HG03060 (cell line): Measurements from ENCODE around the gene LIPC.

Source experiments
- ATAC-seq: cut with Tn5 transposase; IDR thresholded peaks from one replicate; pipeline ENCODE4 v1.9.1; 2021; ENCODE audit warnings: low read depth, moderate number of reproducible peaks; ENCODE audit not compliant: unreplicated experiment

The LIPC gene

DNA sequence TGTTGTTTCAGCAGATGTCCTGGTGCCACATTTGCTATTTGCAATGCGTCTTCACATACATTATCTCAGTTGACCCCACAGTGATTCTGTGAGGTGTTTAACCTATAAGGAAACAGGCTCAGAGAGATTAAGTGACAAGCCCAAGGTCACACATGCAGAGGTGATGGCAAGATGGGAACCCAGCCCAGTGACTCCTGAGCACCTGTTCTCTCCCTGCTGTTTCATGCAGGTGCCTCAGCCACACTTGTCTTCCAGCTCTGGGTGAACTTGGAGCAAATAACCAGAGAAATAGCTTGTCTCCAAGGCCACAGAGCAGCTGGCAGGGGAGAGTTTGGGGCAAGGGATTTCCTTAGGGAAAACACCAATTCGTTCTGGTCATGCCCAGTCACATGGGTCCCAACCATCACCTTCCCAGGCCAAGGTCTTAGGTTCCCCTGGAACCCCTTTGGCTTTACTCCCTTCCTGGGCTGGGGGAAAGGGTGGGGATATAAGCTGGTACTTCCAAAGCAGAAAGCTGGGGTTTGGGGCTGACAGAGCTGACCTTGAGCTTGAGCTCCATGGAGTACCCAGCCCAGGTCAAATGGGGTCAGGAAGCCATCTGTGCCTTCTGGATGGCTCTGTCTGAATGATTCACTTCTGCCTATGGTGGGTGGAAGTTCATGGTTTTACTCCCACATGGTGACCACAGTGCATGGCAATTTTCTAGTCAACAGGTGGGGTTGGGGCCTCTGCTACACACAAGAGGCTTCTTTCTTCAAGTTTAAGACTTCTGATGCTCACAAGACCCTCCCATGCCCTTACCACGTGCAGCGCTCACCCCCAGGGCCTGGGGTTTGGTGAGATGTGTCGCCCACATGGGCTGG, 22.4 kb downstream of the LIPC start:
- no peak for ATAC-seq

DNA sequence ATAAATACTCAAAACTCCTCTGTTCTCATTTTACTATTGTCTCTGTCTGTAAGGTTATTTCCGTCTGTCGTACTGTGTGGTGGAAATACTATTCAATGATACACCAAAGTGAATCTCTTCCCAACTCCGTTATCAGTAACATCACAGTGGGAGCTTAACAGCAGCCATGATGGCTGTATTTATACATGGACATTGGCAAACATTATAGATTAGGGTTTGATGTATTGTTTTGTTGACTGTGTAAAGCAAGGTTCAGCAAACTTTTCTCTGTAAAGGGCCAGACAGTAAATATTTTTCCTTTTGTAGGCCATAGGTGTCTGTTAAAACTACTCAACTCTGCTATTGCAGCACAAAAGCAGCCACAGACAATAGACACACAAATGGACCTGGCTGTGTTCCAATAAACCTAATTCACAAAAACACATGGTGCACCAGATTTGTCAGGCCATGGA, 23.2 kb downstream of the LIPC start:
- no peak for ATAC-seq

- ATAC-seq: peak; percentile 51
These were observed 25.7 kb downstream of the LIPC start for GRCh38 chr15:58457466-58457965.

DNA sequence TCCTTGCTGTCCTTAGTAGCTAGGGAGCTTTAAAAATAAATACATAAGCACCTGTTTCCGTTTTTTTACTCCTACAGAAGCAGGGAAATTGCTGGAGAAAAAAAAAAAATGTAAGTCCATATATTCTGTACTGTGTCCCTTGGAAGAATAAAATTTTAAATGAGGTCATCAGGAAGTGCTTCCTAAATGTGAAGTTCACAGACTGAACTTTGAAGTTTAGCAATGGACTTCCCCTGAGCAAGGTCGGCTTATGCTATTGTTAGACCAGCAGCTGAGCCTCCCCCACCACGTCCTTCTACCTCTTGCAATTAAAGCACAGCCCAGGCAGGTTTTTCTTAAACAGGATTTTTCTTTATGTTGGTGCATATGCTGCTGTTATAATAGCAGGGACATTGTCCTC, 26.3 kb downstream of the LIPC start:
- no peak for ATAC-seq

GRCh38 chr15:58459045-58459444, 27.3 kb downstream of the LIPC start:
- no peak for ATAC-seq

- no peak for ATAC-seq
These were observed 27.8 kb downstream of the LIPC start for GRCh38 chr15:58459560-58459959.

DNA sequence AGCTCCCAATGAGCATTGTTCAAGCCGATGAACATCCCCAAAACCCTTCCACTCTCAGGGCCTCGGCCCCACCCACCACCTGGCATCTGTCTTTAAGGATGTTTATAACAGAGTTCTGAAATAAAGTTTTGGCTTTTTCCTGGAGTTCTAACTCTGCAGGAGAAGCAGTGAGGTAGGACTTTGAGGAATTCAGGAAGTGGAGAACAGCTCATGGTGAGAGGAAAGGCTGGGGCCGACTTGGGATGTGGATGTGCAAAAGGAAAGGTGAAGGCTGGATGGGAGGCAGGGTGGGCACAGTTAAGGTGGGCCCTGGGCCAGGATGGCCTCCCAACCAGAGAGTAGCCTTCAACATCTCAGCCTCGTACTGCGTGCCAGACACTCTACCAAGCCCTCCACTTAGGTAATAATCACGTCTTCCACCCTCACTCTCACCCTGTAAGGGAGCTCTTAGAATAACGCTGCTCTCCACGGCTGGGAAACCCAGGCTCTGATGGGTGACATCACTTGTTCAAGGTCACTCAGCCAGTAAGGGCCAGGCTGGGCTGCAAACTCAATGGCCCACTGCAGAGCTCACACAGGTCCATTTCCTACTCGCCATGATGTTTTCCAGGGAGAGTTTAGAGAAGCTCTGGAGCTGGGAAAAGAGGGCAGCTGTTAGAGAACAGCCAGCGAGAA, 28.5 kb downstream of the LIPC start:
- no peak for ATAC-seq

DNA sequence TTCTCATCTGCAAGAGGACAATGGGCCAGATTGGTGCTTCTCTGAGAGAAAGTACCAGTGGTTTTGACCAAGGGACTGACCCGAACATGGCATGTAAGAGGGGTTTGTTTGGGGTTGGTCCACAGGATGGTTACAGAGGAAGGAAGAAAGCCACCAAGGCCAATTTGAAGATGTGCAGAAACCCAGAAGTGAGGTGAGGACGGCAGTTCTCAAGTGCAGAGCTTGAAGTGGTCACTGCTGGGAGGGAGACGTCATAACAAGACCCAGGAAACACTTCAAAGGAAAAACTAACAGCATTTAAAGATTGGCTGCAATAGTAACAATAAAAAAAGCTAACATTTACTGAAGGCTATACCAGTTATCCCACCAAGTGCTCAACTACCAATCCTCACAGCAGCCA, 29.1 kb downstream of the LIPC start:
- ATAC-seq: no peak

DNA sequence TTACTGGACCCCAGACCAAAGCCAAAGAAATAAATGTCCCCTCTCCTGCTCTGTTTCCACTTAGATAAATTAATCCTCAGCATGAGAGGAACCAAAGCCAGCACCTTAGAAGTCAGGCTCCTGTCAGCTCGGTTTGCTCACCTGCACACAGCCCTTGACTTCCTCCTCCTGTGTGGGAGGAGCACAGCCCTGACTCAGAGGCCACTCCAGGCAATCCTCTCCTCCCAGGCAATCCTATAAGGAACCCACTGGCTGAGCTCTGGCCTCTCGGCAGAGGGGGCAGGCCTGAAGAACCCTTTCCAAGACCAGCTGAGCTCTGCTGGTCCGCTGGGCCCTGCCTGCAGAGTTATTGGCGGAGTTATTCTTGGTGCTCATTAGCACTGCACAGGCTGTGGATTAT, 30.8 kb downstream of the LIPC start:
- no peak for ATAC-seq

DNA sequence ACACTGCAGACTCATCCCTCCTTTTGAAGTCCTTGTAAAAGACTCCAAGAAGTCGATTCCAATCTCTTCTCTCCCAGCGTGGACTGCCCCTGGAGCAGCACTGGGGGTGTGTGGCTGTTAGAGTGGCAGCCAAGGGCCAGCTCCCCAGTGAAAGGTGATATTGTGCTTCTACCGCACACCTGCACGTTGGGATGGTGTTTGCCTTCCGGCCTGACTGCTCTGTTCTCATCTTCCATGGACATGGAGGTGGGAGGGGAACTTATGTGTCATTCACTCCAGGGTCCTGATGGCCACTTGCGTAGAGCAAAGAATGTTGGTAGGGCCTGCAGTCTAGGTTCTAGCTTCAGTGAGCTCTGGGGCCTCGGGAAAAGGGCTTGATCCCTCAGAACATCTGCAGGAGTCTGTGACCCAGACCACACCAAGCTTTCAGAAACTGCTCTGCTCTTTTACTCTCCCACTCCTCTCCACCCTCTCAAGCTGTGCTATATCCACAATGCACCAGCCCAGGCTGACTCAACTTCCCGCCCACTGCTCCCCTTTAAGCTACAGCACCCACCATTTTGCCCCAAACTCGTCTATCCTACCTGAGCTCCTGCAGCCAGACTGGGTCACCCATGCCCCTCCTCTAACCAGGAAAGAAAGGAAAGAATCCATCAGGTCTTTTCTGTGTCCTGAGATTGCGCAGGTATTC, 31.3 kb downstream of the LIPC start:
- ATAC-seq: no peak

DNA sequence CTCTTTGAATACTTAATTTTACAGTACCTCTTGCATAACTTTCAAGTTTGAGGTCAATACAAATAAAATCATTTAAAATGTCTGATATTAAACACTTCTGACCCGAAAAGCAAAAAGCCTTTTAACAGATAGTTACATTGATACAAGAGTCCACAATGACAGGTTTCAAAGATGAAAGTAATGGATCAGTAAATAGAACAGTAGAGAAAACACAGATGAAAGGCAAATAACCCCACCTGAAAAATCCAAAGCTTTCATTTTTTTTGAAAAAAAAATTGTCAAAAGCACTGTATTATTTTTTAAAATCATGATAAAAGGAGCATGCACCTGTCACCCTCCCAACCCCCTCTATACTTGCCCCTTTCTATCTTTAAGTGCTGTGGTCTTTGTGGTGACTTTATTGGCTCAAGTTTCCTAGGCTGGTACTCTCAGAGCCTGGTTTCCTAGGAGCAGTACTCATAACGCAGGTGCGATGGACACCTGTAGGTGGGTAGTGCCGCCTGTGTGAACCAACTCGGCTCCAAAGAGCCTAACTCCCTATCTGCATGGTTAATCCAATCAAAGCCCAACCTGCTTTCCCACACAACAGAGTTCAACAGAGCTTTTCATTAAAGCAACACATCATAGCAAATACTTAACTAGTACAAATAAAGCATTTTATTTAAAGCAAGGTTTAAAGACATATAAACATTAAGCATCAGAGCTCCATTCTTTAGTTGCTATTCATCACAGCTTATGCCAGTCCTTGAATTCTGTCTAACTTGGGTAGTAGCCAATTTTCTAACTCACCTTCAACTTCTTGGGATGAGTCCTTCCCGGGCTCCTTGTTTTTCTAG, 32.2 kb downstream of the LIPC start:
- ATAC-seq: no peak

- no peak for ATAC-seq
These were observed 33.3 kb downstream of the LIPC start for GRCh38 chr15:58465070-58465469.

GRCh38 chr15:58465866-58466517, 34.2 kb downstream of the LIPC start:
- no peak for ATAC-seq

- ATAC-seq: no peak
These were observed 34.8 kb downstream of the LIPC start for GRCh38 chr15:58466566-58466965.

DNA sequence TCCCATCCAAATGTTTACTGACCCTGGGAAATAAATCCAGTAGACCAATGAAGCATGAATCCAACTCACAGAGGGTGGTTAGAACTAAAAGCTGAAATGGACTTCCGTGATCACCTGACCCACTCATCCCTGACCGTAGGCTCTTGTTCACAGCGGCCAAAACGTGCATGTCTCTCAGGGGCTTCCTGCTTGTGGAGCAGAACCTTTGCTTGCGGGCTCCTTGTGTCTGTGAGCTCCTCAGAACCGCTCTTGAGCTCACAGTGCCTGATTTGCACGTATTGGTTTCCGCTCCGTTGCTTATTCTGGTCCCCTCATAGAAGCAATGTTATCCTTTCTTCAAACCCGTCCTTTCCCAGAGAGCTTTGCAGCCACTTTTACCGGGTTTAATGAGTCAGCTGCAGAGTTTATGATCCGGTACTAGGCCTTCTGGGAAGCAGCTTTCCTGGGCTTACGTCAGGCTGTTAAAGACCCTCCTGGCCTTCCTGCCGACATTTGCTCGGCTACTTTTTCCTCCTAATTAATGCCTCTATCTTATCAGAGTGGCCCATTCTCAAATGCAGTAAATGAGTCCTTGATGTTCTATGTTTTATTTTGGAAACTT, 35.4 kb downstream of the LIPC start:
- ATAC-seq: no peak

- ATAC-seq: no peak
These were observed 36.1 kb downstream of the LIPC start for GRCh38 chr15:58467722-58468423.

GRCh38 chr15:58469432-58470353, 37.9 kb downstream of the LIPC start:
- ATAC-seq: no peak

- no peak for ATAC-seq
These were observed 39.6 kb downstream of the LIPC start for GRCh38 chr15:58471348-58471747.
